M059J (cell line): ENCODE measurements around the gene RCSD1. TPM values are rescaled to one million over a fixed set of nuclear protein-coding genes. Genes with fewer than 3 reads are reported as not detected.

Experiments
- DNase-seq: peaks from one replicate; pipeline ENCODE4 v3.0.0-alpha.2; 2012; ENCODE audit warnings: low read depth
- total RNA-seq: library from RNA; depleted of rRNA; stranded (reverse); fragments of >200 nt; shearing (Covaris generic); gene quantifications from 2 replicates; pipeline ENCODE4 v1.2.3, GENCODE V29; 2014

The RCSD1 gene
- total RNA-seq, 1 experiment from 2014 or later = 0.81 TPM

- DNase-seq = no peak
Observed at GRCh38 chr1:167617153-167618147, 12.6 kb upstream of the RCSD1 start.

- DNase-seq = no peak
Observed at GRCh38 chr1:167618366-167618765, 11.7 kb upstream of the RCSD1 start.

- DNase-seq = no peak
Observed at GRCh38 chr1:167618789-167619188, 11.2 kb upstream of the RCSD1 start.

GRCh38 chr1:167620002-167620401 lies 10.0 kb upstream of the RCSD1 start:
- no peak for DNase-seq

GRCh38 chr1:167621780-167622313 lies 8.2 kb upstream of the RCSD1 start:
- no peak for DNase-seq

GRCh38 chr1:167623951-167624350 lies 6.1 kb upstream of the RCSD1 start:
- peak; percentile 30 for DNase-seq

GRCh38 chr1:167625040-167625823 lies 4.8 kb upstream of the RCSD1 start:
- DNase-seq = no peak

- DNase-seq = no peak
Observed at GRCh38 chr1:167627615-167627864, 2.5 kb upstream of the RCSD1 start.

GRCh38 chr1:167627865-167628641 lies 2.0 kb upstream of the RCSD1 start:
- peak; percentile 73 for DNase-seq

GRCh38 chr1:167628741-167629515 lies 1.1 kb upstream of the RCSD1 start:
- DNase-seq = no peak

GRCh38 chr1:167630568-167631385 lies 745 bp downstream of the RCSD1 start:
- no peak for DNase-seq

- no peak for DNase-seq
Observed at GRCh38 chr1:167631386-167631935, 1.4 kb downstream of the RCSD1 start.

GRCh38 chr1:167631936-167632614 lies 2.0 kb downstream of the RCSD1 start:
- no peak for DNase-seq

GRCh38 chr1:167633258-167633944 lies 3.4 kb downstream of the RCSD1 start:
- DNase-seq = no peak

- DNase-seq = peak; percentile 77
Observed at GRCh38 chr1:167634435-167634834, 4.4 kb downstream of the RCSD1 start.

- DNase-seq = no peak
Observed at GRCh38 chr1:167635156-167635648, 5.2 kb downstream of the RCSD1 start.

- DNase-seq = no peak
Observed at GRCh38 chr1:167635941-167636340, 5.9 kb downstream of the RCSD1 start.

GRCh38 chr1:167638064-167638463 lies 8.0 kb downstream of the RCSD1 start:
- DNase-seq = no peak

GRCh38 chr1:167640051-167640450 lies 10.0 kb downstream of the RCSD1 start:
- DNase-seq = no peak
